Peyer's patch (tissue), 4 donors: ENCODE data around the gene CMTM1. TPM values are rescaled to one million over a fixed set of nuclear protein-coding genes. Genes with fewer than 3 reads are reported as not detected.
"Not testable (repeated sequence)": the region's sequence is repeated elsewhere in the genome, so short reads cannot be mapped to it uniquely, and the experiment has no call there.

Experiments
- DNase-seq, 3 donors: peaks; one replicate each; pipeline ENCODE4 v3.0.0-alpha.2; 2017 to 2019
- H3K27ac ChIP-seq, 4 donors: fragments of 200-600 bp; sonication (generic); one replicate each; pipeline ENCODE4 v1.5.1; 2016 to 2019
- H3K27me3 ChIP-seq, 2 donors: fragments of 200-600 bp; sonication (generic); one replicate each; pipeline ENCODE4 v1.5.1; 2019
- H3K36me3 ChIP-seq, 3 donors: fragments of 200-600 bp; sonication (generic); one replicate each; pipeline ENCODE4 v1.5.1; 2016 to 2019
- H3K4me1 ChIP-seq, 4 donors: fragments of 200-600 bp; sonication (generic); one replicate each; pipeline ENCODE4 v1.5.1; 2016 to 2019
- H3K4me3 ChIP-seq, 4 donors: fragments of 200-600 bp; sonication (generic); 1 replicate in 3 of 4; 2 replicates in 1 of 4; pipeline ENCODE4 v1.5.1; 2016 to 2019; ENCODE audit warnings: mild to moderate bottlenecking in 1 of 4
- H3K9me3 ChIP-seq, 4 donors: fragments of 200-600 bp; sonication (generic); one replicate each; pipeline ENCODE4 v1.5.1; 2016 to 2019; ENCODE audit warnings: mild to moderate bottlenecking in 1 of 4
- POLR2A ChIP-seq, 2 donors: fragments of 450-650 bp; IDR thresholded peaks; one replicate each; pipeline ENCODE4 v1.5.1; 2017; ENCODE audit warnings: antibody characterized with exemption in 2 of 2, mild to moderate bottlenecking in 2 of 2, moderate library complexity in 2 of 2
- small RNA-seq, 2 donors: library from RNA; depleted of rRNA; stranded (forward); fragments of <200 nt; gene quantifications; one replicate each; pipeline ENCODE3, GENCODE V24; 2016
- total RNA-seq, 4 donors: library from RNA; depleted of rRNA; stranded (reverse); fragments of >200 nt; gene quantifications; one replicate each; pipeline ENCODE4 v1.1.0, GENCODE V29; 2016
- TF ChIP-seq, protein P1 (sequence below), 6 experiments: fragments of 450-650 bp in 4 of 6; fragments of 200-600 bp in 2 of 6; sonication (generic) in 1 of 6; IDR thresholded peaks; one replicate each; pipeline ENCODE4 v1.5.1; 2017 to 2019; ENCODE audit warnings: antibody characterized with exemption in 6 of 6, mild to moderate bottlenecking in 3 of 6, moderate library complexity in 1 of 6

Gene CMTM1
- total RNA-seq, 4 donors from 2014 or later = 1.4 to 3.6 (median 2.1) TPM; not detected in 1

DNA sequence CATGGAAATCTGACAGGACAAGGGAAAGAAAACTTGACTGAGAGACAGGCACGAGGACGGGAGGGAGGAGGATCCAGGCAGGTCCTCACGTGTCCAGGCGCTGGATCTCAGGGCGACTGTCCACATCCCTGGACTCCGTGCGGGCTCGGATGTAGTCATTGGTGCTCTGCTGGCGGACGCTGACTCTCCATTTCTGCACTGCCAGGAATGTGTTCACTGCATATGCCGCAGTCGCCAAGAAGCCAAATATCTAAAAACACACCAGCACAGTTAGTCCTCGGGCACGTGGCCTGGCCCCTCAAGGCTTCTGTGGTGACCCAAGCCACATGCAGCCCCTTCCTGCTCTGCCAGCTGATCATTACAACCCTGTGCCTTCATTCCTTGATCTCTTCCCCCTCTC is 55.7 kb downstream of the CMTM1 start:
- Histone ChIP-seq H3K36me3 (peaks cover 0 to 25% (median 0%) of the 10 kb centered on the region in 3 donors), H3K9me3 (no peaks in the 10 kb centered on the region), H3K4me3 (no peak overlapping the region), H3K27ac (no peak overlapping the region), H3K4me1 (no peaks in the 10 kb centered on the region), H3K27me3 (no peaks in the 10 kb centered on the region)
- TF ChIP-seq POLR2A (IDR thresholded peaks at IDR 0.05) = no peak
- TF ChIP-seq, protein P1, sequence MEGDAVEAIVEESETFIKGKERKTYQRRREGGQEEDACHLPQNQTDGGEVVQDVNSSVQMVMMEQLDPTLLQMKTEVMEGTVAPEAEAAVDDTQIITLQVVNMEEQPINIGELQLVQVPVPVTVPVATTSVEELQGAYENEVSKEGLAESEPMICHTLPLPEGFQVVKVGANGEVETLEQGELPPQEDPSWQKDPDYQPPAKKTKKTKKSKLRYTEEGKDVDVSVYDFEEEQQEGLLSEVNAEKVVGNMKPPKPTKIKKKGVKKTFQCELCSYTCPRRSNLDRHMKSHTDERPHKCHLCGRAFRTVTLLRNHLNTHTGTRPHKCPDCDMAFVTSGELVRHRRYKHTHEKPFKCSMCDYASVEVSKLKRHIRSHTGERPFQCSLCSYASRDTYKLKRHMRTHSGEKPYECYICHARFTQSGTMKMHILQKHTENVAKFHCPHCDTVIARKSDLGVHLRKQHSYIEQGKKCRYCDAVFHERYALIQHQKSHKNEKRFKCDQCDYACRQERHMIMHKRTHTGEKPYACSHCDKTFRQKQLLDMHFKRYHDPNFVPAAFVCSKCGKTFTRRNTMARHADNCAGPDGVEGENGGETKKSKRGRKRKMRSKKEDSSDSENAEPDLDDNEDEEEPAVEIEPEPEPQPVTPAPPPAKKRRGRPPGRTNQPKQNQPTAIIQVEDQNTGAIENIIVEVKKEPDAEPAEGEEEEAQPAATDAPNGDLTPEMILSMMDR (IDR thresholded peaks at IDR 0.05) = no peak
- no peak for DNase-seq

DNA sequence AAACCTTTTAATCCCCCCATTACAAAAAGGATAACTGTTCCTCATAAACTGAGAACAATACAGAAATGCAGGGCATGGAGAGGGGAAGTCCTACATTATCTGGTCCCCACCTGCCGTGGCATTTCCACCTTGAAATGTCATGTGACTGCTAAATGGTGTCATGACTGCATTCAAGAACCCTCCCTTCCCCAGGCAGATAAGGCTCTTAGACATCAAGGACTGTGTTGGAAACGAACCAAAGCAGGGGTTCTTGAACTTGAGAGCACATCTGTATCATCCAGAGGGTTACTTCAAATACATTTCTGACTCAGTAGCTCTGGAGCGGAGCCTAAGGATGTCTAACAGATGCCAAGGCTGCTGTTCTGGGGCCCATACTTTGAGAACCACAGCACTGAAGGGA is 56.6 kb downstream of the CMTM1 start:
- DNase-seq = no peak
- Histone ChIP-seq H3K36me3 (peaks cover 0 to 25% (median 0%) of the 10 kb centered on the region in 3 donors), H3K9me3 (no peaks in the 10 kb centered on the region), H3K27ac (no peak overlapping the region), H3K4me3 (no peak overlapping the region), H3K27me3 (no peaks in the 10 kb centered on the region), H3K4me1 (no peaks in the 10 kb centered on the region)
- TF ChIP-seq, protein P1 (IDR thresholded peaks at IDR 0.05) = no peak
- no peak for TF ChIP-seq POLR2A (IDR thresholded peaks at IDR 0.05)

DNA sequence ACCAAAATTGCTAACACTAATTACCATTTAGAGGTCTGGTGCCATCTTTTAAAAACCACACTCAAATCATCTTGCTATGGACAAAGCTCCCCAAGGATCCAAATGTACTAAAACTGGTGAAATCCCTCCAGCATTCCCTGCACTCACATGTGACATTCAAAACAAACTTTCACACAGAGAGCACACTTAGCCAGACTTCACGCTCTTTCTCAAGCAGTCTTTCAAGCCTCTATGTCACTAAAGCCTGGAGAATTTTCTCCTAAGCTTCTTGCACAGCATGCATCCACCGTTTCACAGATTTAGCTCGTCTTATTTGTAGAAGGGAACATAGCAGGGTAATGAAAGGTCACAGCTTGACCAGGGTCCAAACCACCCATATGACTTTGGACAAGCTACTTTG is 57.5 kb downstream of the CMTM1 start:
- DNase-seq = no peak
- H3K27me3 ChIP-seq = no peaks in the 10 kb centered on the region
- H3K27ac ChIP-seq = no peak overlapping the region
- no peaks in the 10 kb centered on the region for H3K9me3 ChIP-seq
- no peaks in the 10 kb centered on the region for H3K4me1 ChIP-seq
- no peak overlapping the region for H3K4me3 ChIP-seq
- TF ChIP-seq, protein P1 (IDR thresholded peaks at IDR 0.05) = no peak
- TF ChIP-seq POLR2A (IDR thresholded peaks at IDR 0.05) = no peak
- peaks cover 0 to 25% (median 0%) of the 10 kb centered on the region in 3 donors for H3K36me3 ChIP-seq

DNA sequence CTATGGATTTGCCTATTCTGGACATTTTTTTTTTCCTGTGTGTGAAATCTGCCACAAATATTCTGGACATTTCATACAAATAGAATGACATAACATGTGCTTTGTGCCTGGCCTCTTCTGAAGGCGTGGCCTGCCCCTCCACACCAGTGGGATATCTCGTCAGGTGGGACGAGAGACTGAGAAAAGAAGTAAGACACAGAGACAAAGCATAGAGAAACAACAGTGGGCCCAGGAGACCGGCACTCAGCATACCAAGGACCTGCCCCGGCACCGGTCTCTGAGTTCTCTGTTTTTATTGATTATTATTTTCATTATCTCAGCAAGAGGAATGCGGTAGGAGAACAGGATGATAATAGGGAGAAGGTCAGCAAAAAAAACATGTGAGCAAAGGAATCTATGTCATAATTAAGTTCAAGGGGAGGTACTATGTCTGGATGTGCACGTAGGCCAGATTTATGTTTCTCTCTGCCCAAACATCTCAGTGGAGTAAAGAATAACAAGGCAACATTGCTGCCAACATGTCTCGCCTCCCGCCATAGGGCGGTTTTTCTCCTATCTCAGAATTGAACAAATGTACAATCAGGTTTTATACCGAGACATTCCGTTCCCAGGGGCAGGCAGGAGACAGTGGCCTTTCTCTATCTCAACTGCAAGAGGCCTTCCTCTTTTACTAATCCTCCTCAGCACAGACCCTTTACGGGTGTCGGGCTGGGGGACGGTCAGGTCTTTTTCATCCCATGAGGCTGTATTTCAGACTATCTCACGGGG is 61.6 kb downstream of the CMTM1 start:
- not testable (repeated sequence) for H3K4me3 ChIP-seq, H3K9me3 ChIP-seq, H3K4me1 ChIP-seq, H3K27ac ChIP-seq, H3K27me3 ChIP-seq
- peaks cover 0 to 12% (median 0%) of the 10 kb centered on the region in 3 donors for H3K36me3 ChIP-seq
- DNase-seq = peak in 1 of 3 donors; percentile 5

Small RNA genes within 50 kb of the gene (small RNA-seq; reads per million reads assigned to genes)
- 0 reads per million in 2 donors for gene CKLF-CMTM1

Other genes starting within 250 kb of the CMTM1 start
- gene CDH5, start 199.7 kb upstream of the CMTM1 start, total RNA-seq = 10 to 100 TPM in 3 of 4 donors, 1 to 10 TPM in 1; 5.3 to 28.1 (median 11.4) TPM
- not detected for gene BEAN1, start 139.1 kb upstream of the CMTM1 start, total RNA-seq
- gene TK2, start 16.3 kb upstream of the CMTM1 start, total RNA-seq = 10 to 100 TPM; 22.8 to 33.1 (median 27.1) TPM
- gene CKLF, start 13.9 kb upstream of the CMTM1 start, total RNA-seq = 10 to 100 TPM in 3 of 4 donors, 1 to 10 TPM in 1; 7.5 to 47.1 (median 22.2) TPM
- gene CMTM2, start 13.0 kb downstream of the CMTM1 start, total RNA-seq = not detected
- gene CMTM3, start 38.3 kb downstream of the CMTM1 start, total RNA-seq = 10 to 100 TPM in 2 of 4 donors, 1 to 10 TPM in 2; 4.9 to 15.7 (median 11.3) TPM
- 100 to 1,000 TPM in 2 of 4 donors, 10 to 100 TPM in 2; 33.8 to 116 (median 101) TPM for gene CMTM4, start 130.3 kb downstream of the CMTM1 start, total RNA-seq
- 100 to 1,000 TPM; 167 to 337 (median 206) TPM for gene DYNC1LI2, start 185.2 kb downstream of the CMTM1 start, total RNA-seq
- under 1 TPM in 1 of 4 donors, not detected in 3; 0.40 TPM for gene TERB1, start 235.1 kb downstream of the CMTM1 start, total RNA-seq